Measurements from ENCODE around the gene MOCOS. TPM values are rescaled to one million over a fixed set of nuclear protein-coding genes. Genes with fewer than 3 reads are reported as not detected.

Gene MOCOS
- total and polyA plus RNA-seq, 2 donors from 2014 or later: 1.1 to 5.8 TPM

DNA sequence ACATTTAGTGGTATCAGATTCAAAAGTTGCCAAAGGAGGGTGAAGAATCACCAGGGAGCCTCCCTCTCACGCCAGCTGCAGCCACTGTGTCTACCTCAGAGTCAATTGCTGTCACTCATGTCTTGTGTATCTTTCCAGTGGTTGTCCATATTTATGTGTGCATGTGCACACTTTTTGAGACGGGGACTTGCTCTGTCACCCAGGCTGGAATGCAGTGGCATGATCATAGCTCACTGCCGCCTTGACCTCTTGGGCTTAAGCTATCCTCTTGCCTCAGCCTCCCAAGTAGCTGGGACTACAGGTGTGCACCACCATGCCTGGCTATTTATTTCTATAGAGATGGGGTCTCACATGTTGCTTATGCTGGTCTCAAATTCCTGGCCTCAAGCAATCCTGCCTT lies 4.0 kb downstream of the MOCOS start:
- H3K27me3 ChIP-seq (ENCODE audit: control insufficient read depth, insufficient read depth, low read length): no peaks in the 10 kb centered on the region
- FAIRE-seq (no peak), DNase-seq (no peak)
- no peak overlapping the region for H3K4me3 ChIP-seq (ENCODE audit: low read length in 3 of 3)
- no peaks in the 10 kb centered on the region for H3K36me3 ChIP-seq (ENCODE audit: control insufficient read depth in 2 of 3, insufficient read depth in 3 of 3, low read length in 3 of 3)
- no peak overlapping the region for H3K9ac ChIP-seq (ENCODE audit: low read length in 3 of 3)
- no peaks in the 10 kb centered on the region for H3K9me3 ChIP-seq (ENCODE audit: control insufficient read depth in 2 of 3, insufficient read depth in 1 of 3, low read length in 3 of 3)
- TF ChIP-seq, protein P1, sequence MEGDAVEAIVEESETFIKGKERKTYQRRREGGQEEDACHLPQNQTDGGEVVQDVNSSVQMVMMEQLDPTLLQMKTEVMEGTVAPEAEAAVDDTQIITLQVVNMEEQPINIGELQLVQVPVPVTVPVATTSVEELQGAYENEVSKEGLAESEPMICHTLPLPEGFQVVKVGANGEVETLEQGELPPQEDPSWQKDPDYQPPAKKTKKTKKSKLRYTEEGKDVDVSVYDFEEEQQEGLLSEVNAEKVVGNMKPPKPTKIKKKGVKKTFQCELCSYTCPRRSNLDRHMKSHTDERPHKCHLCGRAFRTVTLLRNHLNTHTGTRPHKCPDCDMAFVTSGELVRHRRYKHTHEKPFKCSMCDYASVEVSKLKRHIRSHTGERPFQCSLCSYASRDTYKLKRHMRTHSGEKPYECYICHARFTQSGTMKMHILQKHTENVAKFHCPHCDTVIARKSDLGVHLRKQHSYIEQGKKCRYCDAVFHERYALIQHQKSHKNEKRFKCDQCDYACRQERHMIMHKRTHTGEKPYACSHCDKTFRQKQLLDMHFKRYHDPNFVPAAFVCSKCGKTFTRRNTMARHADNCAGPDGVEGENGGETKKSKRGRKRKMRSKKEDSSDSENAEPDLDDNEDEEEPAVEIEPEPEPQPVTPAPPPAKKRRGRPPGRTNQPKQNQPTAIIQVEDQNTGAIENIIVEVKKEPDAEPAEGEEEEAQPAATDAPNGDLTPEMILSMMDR (IDR thresholded peaks at IDR 0.05; ENCODE audit: borderline replicate concordance, extremely low read depth, insufficient read depth): no peak
- intact Hi-C loops (cut with DNase I): no loop called here
- H3K27ac ChIP-seq (ENCODE audit: low read depth in 2 of 2, low read length in 2 of 2): no peak overlapping the region
- H3K4me1 ChIP-seq (ENCODE audit: control insufficient read depth in 2 of 3, insufficient read depth in 2 of 3, low read depth in 1 of 3, low read length in 3 of 3): peaks cover 0 to 2% (median 0%) of the 10 kb centered on the region in 3 donors

DNA sequence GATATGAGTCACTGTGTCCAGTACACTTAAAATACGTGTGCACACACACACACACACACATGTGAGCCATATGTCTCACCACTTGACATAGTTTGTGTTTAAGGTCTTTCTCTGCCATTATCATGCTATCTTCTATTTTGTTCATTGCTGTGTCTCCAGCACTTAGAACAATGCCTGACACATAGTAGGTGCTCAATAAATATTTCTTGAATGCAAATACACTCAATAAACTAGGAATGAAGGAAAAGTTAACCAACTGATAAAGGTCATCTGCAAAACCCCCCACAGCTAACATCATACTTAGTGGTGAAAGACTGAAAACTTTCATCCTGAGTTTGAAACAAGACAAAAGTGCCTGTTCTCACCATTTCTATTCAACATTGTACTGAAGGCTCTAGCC lies 4.4 kb downstream of the MOCOS start:
- no peak overlapping the region for H3K9ac ChIP-seq (ENCODE audit: low read length in 3 of 3)
- intact Hi-C loops (cut with DNase I): no loop called here
- peaks cover 0 to 2% (median 0%) of the 10 kb centered on the region in 3 donors for H3K4me1 ChIP-seq (ENCODE audit: control insufficient read depth in 2 of 3, insufficient read depth in 2 of 3, low read depth in 1 of 3, low read length in 3 of 3)
- H3K4me3 ChIP-seq (ENCODE audit: low read length in 3 of 3): no peak overlapping the region
- no peak overlapping the region for H3K27ac ChIP-seq (ENCODE audit: low read depth in 2 of 2, low read length in 2 of 2)
- no peaks in the 10 kb centered on the region for H3K36me3 ChIP-seq (ENCODE audit: control insufficient read depth in 2 of 3, insufficient read depth in 3 of 3, low read length in 3 of 3)
- no peak for FAIRE-seq
- no peak for DNase-seq
- no peaks in the 10 kb centered on the region for H3K9me3 ChIP-seq (ENCODE audit: control insufficient read depth in 2 of 3, insufficient read depth in 1 of 3, low read length in 3 of 3)
- TF ChIP-seq, protein P1 (IDR thresholded peaks at IDR 0.05; ENCODE audit: borderline replicate concordance, extremely low read depth, insufficient read depth): no peak
- H3K27me3 ChIP-seq (ENCODE audit: control insufficient read depth, insufficient read depth, low read length): no peaks in the 10 kb centered on the region

DNA sequence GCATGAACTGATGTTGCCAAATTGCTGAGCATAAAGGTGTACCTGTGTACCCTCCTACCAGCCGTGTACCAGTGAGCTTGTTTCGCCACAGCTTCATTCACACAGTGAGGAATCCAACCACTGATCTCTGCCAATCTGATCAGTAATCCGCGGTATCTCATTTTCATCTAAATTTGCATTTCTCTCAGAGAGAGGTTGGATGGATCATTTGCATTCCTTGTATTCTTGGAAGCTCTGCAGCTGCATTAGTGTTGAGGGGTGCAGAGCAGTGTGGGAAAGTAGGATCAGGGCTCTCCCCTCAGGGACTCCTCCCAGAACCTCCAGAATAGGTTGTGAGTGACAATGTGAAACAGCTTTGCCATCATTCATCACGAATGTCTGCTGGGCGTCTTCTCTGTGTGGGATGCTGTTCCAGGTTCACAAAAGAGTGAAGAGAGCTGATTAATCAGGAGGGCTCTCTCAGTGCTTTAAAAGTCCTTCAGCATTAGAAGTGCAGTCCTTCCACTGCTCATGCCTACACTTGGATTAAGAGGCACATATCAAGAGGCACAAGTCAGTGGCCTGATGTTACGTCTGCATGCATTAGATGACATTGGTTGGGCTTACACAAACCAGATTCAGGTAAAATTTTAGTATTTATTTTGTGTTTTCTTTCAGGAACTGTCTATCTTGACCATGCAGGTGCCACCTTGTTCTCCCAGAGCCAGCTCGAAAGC lies 7.5 kb downstream of the MOCOS start:
- intact Hi-C loops (cut with DNase I): no loop called here
- no peak for FAIRE-seq
- no peak for DNase-seq
- no peak overlapping the region for H3K9ac ChIP-seq (ENCODE audit: low read length in 3 of 3)
- no peaks in the 10 kb centered on the region for H3K9me3 ChIP-seq (ENCODE audit: control insufficient read depth in 2 of 3, insufficient read depth in 1 of 3, low read length in 3 of 3)
- no peaks in the 10 kb centered on the region for H3K36me3 ChIP-seq (ENCODE audit: control insufficient read depth in 2 of 3, insufficient read depth in 3 of 3, low read length in 3 of 3)
- no peak overlapping the region for H3K4me3 ChIP-seq (ENCODE audit: low read length in 3 of 3)
- no peak overlapping the region for H3K27ac ChIP-seq (ENCODE audit: low read depth in 2 of 2, low read length in 2 of 2)
- H3K4me1 ChIP-seq (ENCODE audit: control insufficient read depth in 2 of 3, insufficient read depth in 2 of 3, low read depth in 1 of 3, low read length in 3 of 3): no peaks in the 10 kb centered on the region
- TF ChIP-seq, protein P1 (IDR thresholded peaks at IDR 0.05; ENCODE audit: borderline replicate concordance, extremely low read depth, insufficient read depth): no peak
- no peaks in the 10 kb centered on the region for H3K27me3 ChIP-seq (ENCODE audit: control insufficient read depth, insufficient read depth, low read length)
